GM12875 (cell line): ENCODE results near the gene PCK2.

ENCODE experiments used
- H3K4me3 ChIP-seq: one replicate; pipeline ENCODE4 v1.5.1; 2011; ENCODE audit warnings: low read depth, low read length, control low read depth
- TF ChIP-seq, protein P1 (sequence below): IDR thresholded peaks from 2 replicates; pipeline ENCODE4 v1.5.1; 2011; ENCODE audit warnings: low read depth, mild to moderate bottlenecking, control low read depth, inconsistent platforms, low read length, moderate library complexity, borderline replicate concordance; ENCODE audit not compliant: insufficient read depth

Gene PCK2

DNA sequence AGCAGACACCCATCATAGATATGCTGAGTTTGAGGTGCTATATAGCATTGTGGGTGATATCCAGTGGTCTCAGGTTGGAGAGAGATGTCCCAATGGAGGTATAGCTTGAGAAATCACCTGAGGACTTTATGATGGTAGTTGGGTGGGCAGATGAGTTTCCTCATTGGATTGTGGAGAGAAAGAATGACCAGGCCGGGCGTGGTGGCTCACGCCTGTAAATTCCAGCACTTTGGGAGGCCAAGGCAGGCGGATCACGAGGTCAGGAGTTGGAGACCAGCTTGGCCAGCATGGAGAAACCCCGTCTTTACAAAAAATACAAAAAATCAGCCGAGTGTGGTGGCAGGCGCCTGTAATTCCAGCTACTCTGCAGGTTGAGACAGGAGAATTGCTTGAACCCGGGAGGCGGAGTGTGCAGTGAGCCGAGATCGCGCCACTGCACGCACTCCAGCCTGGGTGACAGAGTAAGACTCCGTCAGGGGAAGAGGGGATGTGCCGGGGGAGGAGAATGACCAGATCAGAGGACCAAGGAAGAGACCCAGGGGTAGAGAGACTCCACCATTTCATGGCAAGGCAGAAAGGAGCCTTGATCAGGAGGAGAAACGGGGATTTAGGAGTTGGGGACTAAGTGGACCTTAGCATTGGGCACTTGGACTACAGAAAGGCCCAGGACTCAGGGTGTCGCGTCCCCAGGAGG, 757 bp upstream of the PCK2 start:
- H3K4me3 ChIP-seq, result no peak overlapping the region

DNA sequence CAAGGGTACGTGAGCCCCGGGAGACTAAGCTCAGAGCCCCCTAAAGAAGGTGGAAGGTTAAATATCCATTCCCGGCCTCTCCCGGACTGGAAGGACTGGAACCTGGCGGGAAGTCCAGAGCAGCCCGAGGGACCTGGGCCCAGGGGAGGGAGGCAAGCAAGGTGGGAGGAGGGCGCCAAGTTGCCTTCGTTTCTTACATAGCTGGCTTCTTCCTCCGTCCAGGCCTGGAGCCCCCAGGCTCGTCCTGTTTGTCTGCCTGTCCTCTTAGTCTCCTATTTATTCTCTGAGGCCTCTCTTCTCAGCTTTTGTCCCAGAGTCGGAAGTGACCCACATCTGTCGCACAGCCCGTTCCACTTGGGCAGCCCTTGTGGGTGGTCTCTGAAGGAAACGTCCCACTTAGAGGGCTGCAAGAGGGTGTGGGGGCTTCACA, 745 bp downstream of the PCK2 start:
- TF ChIP-seq, protein P1, sequence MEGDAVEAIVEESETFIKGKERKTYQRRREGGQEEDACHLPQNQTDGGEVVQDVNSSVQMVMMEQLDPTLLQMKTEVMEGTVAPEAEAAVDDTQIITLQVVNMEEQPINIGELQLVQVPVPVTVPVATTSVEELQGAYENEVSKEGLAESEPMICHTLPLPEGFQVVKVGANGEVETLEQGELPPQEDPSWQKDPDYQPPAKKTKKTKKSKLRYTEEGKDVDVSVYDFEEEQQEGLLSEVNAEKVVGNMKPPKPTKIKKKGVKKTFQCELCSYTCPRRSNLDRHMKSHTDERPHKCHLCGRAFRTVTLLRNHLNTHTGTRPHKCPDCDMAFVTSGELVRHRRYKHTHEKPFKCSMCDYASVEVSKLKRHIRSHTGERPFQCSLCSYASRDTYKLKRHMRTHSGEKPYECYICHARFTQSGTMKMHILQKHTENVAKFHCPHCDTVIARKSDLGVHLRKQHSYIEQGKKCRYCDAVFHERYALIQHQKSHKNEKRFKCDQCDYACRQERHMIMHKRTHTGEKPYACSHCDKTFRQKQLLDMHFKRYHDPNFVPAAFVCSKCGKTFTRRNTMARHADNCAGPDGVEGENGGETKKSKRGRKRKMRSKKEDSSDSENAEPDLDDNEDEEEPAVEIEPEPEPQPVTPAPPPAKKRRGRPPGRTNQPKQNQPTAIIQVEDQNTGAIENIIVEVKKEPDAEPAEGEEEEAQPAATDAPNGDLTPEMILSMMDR, result no peak
- peak overlapping the region; percentile 73 for H3K4me3 ChIP-seq

More for the DNA sequence above, 757 bp upstream of the PCK2 start:
- TF ChIP-seq, protein P1, result no peak

DNA sequence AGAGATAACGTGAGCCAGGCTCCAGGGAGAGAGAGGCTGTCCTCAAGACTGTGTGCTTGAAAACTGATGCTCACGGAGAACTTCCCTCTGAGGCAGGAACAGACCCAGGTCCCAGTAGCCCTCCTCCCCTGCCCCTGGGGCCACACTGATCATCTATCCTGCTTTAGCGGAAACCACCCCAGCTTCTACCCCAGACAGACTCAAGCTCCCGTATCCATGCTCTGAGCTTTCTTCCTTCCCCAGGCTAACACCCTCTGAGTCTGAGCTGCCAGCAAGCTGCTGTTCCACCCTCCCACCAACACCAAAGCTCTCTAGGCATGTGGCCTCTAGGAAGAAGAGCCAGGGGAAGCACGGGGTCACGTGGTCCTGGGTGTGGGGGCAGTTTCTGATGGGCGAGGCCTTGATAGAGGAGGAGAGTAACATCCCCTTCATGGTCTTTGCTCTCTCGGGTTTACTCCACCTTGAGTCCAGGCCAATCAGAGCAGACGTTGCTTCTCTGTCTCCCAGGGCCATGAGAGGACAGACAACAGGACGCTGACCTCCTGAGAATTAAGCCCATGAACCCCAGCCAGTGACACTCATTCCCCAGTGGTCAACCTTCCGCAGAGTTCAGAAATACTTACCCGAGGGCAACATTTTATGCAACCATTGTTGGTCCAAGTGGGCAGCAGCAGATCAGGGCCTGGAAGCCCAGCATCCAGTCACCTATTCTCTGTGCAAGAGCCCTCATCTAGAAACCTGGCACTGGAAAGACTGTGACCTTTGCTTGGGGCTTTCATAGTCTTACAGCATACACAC, 1.4 kb downstream of the PCK2 start:
- TF ChIP-seq, protein P1, result no peak
- peak overlapping the region; percentile 73 for H3K4me3 ChIP-seq

DNA sequence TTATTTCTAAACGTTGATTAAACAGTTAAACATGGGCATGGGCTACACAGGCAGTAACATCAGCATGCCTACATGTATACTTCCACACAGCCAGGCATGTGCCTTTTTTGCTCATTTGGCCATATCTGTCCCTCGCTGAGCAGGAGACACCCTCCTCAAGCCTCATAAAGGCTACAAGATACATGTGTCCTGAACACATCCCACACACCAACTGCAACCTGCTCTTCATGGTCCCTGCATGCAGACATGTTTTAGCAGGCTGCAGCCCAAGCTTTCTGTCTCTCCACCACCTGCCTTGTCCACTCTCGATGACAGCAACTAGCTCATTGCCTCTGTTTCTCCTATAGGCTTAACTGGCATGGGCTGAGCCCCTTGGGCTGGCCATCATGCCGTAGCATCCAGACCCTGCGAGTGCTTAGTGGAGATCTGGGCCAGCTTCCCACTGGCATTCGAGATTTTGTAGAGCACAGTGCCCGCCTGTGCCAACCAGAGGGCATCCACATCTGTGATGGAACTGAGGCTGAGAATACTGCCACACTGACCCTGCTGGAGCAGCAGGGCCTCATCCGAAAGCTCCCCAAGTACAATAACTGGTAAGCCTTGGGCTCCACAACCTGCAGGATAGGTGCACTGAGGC, 2.6 kb downstream of the PCK2 start:
- no peak overlapping the region for H3K4me3 ChIP-seq
- TF ChIP-seq, protein P1, result no peak

DNA sequence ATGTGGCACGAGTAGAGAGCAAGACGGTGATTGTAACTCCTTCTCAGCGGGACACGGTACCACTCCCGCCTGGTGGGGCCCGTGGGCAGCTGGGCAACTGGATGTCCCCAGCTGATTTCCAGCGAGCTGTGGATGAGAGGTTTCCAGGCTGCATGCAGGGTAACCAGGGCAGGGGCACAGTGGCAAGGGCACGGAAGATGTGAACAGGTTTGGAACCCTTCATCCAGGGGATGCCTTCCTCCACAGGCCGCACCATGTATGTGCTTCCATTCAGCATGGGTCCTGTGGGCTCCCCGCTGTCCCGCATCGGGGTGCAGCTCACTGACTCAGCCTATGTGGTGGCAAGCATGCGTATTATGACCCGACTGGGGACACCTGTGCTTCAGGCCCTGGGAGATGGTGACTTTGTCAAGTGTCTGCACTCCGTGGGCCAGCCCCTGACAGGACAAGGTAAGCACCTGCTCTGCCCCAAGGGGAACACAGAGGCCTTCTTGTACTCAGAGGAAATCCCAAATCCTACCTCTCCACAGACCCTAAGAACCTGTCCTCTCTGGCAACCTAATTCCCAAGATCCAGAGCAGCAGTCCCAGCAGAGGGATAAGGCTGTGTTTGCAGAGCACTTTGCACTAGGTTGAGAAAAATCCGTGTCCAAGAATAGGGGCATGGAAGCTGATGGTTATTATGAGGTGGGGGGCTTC, 4.3 kb downstream of the PCK2 start:
- no peak overlapping the region for H3K4me3 ChIP-seq
- TF ChIP-seq, protein P1, result no peak

DNA sequence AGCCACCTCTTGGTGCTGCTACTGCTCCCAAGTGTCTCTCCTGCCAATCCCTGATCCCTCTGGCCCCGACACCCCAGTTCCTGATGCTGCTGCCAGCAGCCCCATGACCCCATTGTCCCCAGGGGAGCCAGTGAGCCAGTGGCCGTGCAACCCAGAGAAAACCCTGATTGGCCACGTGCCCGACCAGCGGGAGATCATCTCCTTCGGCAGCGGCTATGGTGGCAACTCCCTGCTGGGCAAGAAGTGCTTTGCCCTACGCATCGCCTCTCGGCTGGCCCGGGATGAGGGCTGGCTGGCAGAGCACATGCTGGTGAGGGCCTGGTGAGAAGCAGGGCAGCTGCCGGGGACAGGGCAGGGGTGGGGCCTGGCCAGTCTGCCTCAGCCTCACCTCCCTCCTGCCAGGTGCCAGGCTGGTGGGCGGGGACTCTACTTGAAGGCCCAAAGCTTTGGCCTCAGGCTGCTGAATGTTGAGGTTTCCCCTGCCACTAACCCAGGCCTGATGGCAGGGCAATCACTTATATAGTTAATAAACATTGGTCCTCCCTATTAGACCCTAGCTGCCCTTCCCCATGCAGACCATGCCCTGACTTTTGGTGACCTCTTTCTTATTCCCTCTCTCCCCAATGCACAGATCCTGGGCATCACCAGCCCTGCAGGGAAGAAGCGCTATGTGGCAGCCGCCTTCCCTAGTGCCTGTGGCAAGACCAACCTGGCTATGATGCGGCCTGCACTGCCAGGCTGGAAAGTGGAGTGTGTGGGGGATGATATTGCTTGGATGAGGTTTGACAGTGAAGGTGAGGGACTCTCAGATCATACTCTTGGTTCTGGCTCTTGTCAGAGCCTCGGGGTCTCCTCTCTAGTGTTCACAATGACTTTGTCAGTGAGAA, 5.1 kb downstream of the PCK2 start:
- TF ChIP-seq, protein P1, result no peak
- no peak overlapping the region for H3K4me3 ChIP-seq
